ENCODE data around the gene DCAF10. TPM values are rescaled to one million over a fixed set of nuclear protein-coding genes. Genes with fewer than 3 reads are reported as not detected.

DCAF10 gene
- total and polyA plus RNA-seq, 2 of the 13 experiments (the other 11 are each of a cell fraction or from before 2014, with no cell fraction given) = 9.2 to 20.3 TPM

GRCh38 chr9:37800631-37801286 is at the start of gene DCAF10 (continued):
- TF ChIP-seq KDM5A (IDR thresholded peaks at IDR 0.05; ENCODE audit: borderline replicate concordance, low read length) (peak; percentile 95), ISL2 (CRISPR knock-in tag; IDR thresholded peaks at IDR 0.05) (peak; percentile 82), NR1H2 (CRISPR knock-in tag; IDR thresholded peaks at IDR 0.05; ENCODE audit: borderline replicate concordance, low read depth) (no peak; the same call in 1 of the 2 replicates), TAF1 (CRISPR knock-in tag; IDR thresholded peaks at IDR 0.05) (peak; percentile 91), ZNF251 (CRISPR knock-in tag; IDR thresholded peaks at IDR 0.05) (no peak), MIER2 (CRISPR knock-in tag; IDR thresholded peaks at IDR 0.05) (peak; percentile 89), POLR2AphosphoS2 (IDR thresholded peaks at IDR 0.05; ENCODE audit: low read depth, low read length) (no peak), BHLHE40 (IDR thresholded peaks at IDR 0.05; ENCODE audit: low read length) (peak; percentile 51; the same call in 1 of the 2 replicates), ZFP37 (CRISPR knock-in tag; IDR thresholded peaks at IDR 0.05; ENCODE audit: borderline replicate concordance) (no peak), TEAD3 (CRISPR knock-in tag; optimal IDR thresholded peaks at IDR 0.05; ENCODE audit: borderline replicate concordance) (peak; percentile 61), SOX5 (CRISPR knock-in tag; IDR thresholded peaks at IDR 0.05; ENCODE audit: borderline replicate concordance) (peak; percentile 62), PCBP1 (IDR thresholded peaks at IDR 0.05; ENCODE audit: borderline replicate concordance, low read depth, low read length) (peak; percentile 92), ARID2 (CRISPR knock-in tag; IDR thresholded peaks at IDR 0.05; ENCODE audit: borderline replicate concordance) (peak; percentile 99), ZFY (CRISPR knock-in tag; IDR thresholded peaks at IDR 0.05) (peak; percentile 92), IRX3 (CRISPR knock-in tag; IDR thresholded peaks at IDR 0.05; ENCODE audit: borderline replicate concordance, low read depth) (peak; percentile 90), HOXA7 (CRISPR knock-in tag; IDR thresholded peaks at IDR 0.05) (no peak), RFX3 (CRISPR knock-in tag; IDR thresholded peaks at IDR 0.05) (no peak), SUZ12 (IDR thresholded peaks at IDR 0.05; ENCODE audit: low read depth, low read length) (no peak), NFE2L1 (CRISPR knock-in tag; IDR thresholded peaks at IDR 0.05; ENCODE audit: borderline replicate concordance) (0 out of 2 replicates have a peak, but pooled peaks have one; percentile 22), ZNF180 (CRISPR knock-in tag; IDR thresholded peaks at IDR 0.05; ENCODE audit: borderline replicate concordance, low read depth) (peak; percentile 37; the same call in 1 of the 2 replicates), REXO4 (CRISPR knock-in tag; IDR thresholded peaks at IDR 0.05; ENCODE audit: borderline replicate concordance) (no peak)
- TF ChIP-seq, protein P1, sequence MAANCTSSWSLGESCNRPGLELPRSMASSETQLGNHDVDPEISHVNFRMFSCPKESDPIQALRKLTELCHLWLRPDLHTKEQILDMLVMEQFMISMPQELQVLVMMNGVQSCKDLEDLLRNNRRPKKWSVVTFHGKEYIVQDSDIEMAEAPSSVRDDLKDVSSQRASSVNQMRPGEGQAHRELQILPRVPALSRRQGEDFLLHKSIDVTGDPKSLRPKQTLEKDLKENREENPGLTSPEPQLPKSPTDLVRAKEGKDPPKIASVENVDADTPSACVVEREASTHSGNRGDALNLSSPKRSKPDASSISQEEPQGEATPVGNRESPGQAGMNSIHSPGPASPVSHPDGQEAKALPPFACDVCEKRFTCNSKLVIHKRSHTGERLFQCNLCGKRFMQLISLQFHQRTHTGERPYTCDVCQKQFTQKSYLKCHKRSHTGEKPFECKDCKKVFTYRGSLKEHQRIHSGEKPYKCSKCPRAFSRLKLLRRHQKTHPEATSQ (CRISPR knock-in tag; IDR thresholded peaks at IDR 0.05; ENCODE audit: borderline replicate concordance) = peak; percentile 97
- TF ChIP-seq, protein P2, sequence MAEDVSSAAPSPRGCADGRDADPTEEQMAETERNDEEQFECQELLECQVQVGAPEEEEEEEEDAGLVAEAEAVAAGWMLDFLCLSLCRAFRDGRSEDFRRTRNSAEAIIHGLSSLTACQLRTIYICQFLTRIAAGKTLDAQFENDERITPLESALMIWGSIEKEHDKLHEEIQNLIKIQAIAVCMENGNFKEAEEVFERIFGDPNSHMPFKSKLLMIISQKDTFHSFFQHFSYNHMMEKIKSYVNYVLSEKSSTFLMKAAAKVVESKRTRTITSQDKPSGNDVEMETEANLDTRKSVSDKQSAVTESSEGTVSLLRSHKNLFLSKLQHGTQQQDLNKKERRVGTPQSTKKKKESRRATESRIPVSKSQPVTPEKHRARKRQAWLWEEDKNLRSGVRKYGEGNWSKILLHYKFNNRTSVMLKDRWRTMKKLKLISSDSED (CRISPR knock-in tag; IDR thresholded peaks at IDR 0.05) = no peak
- TF ChIP-seq, protein P3, sequence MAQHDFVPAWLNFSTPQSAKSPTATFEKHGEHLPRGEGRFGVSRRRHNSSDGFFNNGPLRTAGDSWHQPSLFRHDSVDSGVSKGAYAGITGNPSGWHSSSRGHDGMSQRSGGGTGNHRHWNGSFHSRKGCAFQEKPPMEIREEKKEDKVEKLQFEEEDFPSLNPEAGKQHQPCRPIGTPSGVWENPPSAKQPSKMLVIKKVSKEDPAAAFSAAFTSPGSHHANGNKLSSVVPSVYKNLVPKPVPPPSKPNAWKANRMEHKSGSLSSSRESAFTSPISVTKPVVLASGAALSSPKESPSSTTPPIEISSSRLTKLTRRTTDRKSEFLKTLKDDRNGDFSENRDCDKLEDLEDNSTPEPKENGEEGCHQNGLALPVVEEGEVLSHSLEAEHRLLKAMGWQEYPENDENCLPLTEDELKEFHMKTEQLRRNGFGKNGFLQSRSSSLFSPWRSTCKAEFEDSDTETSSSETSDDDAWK (CRISPR knock-in tag; IDR thresholded peaks at IDR 0.05) = no peak
- TF ChIP-seq, protein P4, sequence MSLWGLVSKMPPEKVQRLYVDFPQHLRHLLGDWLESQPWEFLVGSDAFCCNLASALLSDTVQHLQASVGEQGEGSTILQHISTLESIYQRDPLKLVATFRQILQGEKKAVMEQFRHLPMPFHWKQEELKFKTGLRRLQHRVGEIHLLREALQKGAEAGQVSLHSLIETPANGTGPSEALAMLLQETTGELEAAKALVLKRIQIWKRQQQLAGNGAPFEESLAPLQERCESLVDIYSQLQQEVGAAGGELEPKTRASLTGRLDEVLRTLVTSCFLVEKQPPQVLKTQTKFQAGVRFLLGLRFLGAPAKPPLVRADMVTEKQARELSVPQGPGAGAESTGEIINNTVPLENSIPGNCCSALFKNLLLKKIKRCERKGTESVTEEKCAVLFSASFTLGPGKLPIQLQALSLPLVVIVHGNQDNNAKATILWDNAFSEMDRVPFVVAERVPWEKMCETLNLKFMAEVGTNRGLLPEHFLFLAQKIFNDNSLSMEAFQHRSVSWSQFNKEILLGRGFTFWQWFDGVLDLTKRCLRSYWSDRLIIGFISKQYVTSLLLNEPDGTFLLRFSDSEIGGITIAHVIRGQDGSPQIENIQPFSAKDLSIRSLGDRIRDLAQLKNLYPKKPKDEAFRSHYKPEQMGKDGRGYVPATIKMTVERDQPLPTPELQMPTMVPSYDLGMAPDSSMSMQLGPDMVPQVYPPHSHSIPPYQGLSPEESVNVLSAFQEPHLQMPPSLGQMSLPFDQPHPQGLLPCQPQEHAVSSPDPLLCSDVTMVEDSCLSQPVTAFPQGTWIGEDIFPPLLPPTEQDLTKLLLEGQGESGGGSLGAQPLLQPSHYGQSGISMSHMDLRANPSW (CRISPR knock-in tag; IDR thresholded peaks at IDR 0.05; ENCODE audit: borderline replicate concordance) = peak; percentile 84; the same call in 1 of the 2 replicates

All from HepG2 (cell line).